ENCODE data around the gene NEAT1. TPM values are rescaled to one million over a fixed set of nuclear protein-coding genes. Genes with fewer than 3 reads are reported as not detected.

The NEAT1 gene
- total and polyA plus RNA-seq, 9 of the 15 experiments (the other 6 are each of a cell fraction or from before 2014, with no cell fraction given): 20.1 to 389 (median 62.8) TPM

GRCh38 chr11:65419772-65420481 lies 2.7 kb upstream of the NEAT1 start (continued):
- TF ChIP-seq TCF15 (CRISPR knock-in tag; IDR thresholded peaks at IDR 0.05): no peak
- peak; percentile 61; the same call in 1 of the 2 replicates for TF ChIP-seq EP300 (IDR thresholded peaks at IDR 0.05; ENCODE audit: low read length)
- peak; percentile 84 for TF ChIP-seq MAFK (IDR thresholded peaks at IDR 0.05; ENCODE audit: low read length)
- no peak for TF ChIP-seq STAT5B (CRISPR knock-in tag; IDR thresholded peaks at IDR 0.05)
- TF ChIP-seq STAT5A (IDR thresholded peaks at IDR 0.05; ENCODE audit: borderline replicate concordance, low read length): no peak
- peak; percentile 72; the same call in 1 of the 2 replicates for TF ChIP-seq DMBX1 (CRISPR knock-in tag; IDR thresholded peaks at IDR 0.05; ENCODE audit: borderline replicate concordance)
- TF ChIP-seq PRDM10 (IDR thresholded peaks at IDR 0.05; ENCODE audit: partially characterized antibody): peak; percentile 15
- no peak for TF ChIP-seq ZBED1 (IDR thresholded peaks at IDR 0.05)
- no peak for TF ChIP-seq PHB (CRISPR knock-in tag; IDR thresholded peaks at IDR 0.05)
- TF ChIP-seq VEZF1 (CRISPR knock-in tag; IDR thresholded peaks at IDR 0.05): no peak
- TF ChIP-seq ZNF586 (CRISPR knock-in tag; conservative IDR thresholded peaks at IDR 0.05): no peak
- TF ChIP-seq TAF1 (IDR thresholded peaks at IDR 0.05; ENCODE audit: control insufficient read depth, extremely low read depth, insufficient read depth, low read length, severe bottlenecking): peak; percentile 55
- TF ChIP-seq POLR2G (IDR thresholded peaks at IDR 0.05; ENCODE audit: low read depth, low read length): peak; percentile 71
- TF ChIP-seq ZNF212 (CRISPR knock-in tag; IDR thresholded peaks at IDR 0.05): no peak
- TF ChIP-seq ARID1B (IDR thresholded peaks at IDR 0.05): peak; percentile 44; the same call in 1 of the 2 replicates
- TF ChIP-seq ZNF121 (CRISPR knock-in tag; conservative IDR thresholded peaks at IDR 0.05): peak; percentile 82
- peak; percentile 63; the same call in 1 of the 2 replicates for TF ChIP-seq ETV1 (tag; conservative IDR thresholded peaks at IDR 0.05; ENCODE audit: low read depth)
- TF ChIP-seq HMG20B (CRISPR knock-in tag; IDR thresholded peaks at IDR 0.05): no peak
- TF ChIP-seq POLR2AphosphoS5 (IDR thresholded peaks at IDR 0.05; ENCODE audit: control insufficient read depth, insufficient read depth, low read depth, low read length): peak; percentile 72
- no peak for TF ChIP-seq ZBTB34 (CRISPR knock-in tag; IDR thresholded peaks at IDR 0.05)
- 0 out of 2 replicates have a peak, but pooled peaks have one; percentile 43 for TF ChIP-seq HNRNPL (IDR thresholded peaks at IDR 0.05; ENCODE audit: low read depth, low read length)
- no peak for TF ChIP-seq ZNF830 (CRISPR knock-in tag; IDR thresholded peaks at IDR 0.05)
- no peak for TF ChIP-seq ZNF174 (CRISPR knock-in tag; IDR thresholded peaks at IDR 0.05)

All from K562 (cell line).